GM12872 (cell line): ENCODE measurements around the gene EIF6.

Experiments
- TF ChIP-seq, protein P1 (sequence below): IDR thresholded peaks from 3 replicates; pipeline ENCODE4 v1.5.1; 2011; ENCODE audit warnings: low read depth, mild to moderate bottlenecking, low read length, moderate library complexity; ENCODE audit not compliant: insufficient read depth

Gene EIF6

GRCh38 chr20:35279533-35280174 is 4.9 kb downstream of the EIF6 start:
- TF ChIP-seq, protein P1, sequence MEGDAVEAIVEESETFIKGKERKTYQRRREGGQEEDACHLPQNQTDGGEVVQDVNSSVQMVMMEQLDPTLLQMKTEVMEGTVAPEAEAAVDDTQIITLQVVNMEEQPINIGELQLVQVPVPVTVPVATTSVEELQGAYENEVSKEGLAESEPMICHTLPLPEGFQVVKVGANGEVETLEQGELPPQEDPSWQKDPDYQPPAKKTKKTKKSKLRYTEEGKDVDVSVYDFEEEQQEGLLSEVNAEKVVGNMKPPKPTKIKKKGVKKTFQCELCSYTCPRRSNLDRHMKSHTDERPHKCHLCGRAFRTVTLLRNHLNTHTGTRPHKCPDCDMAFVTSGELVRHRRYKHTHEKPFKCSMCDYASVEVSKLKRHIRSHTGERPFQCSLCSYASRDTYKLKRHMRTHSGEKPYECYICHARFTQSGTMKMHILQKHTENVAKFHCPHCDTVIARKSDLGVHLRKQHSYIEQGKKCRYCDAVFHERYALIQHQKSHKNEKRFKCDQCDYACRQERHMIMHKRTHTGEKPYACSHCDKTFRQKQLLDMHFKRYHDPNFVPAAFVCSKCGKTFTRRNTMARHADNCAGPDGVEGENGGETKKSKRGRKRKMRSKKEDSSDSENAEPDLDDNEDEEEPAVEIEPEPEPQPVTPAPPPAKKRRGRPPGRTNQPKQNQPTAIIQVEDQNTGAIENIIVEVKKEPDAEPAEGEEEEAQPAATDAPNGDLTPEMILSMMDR: no peak

GRCh38 chr20:35279040-35279439 is 5.5 kb downstream of the EIF6 start:
- TF ChIP-seq, protein P1: no peak

- TF ChIP-seq, protein P1: peak; percentile 54
These were observed 6.8 kb downstream of the EIF6 start, which contains the start of gene MMP24OS for GRCh38 chr20:35277531-35278395. Gene MMP24OS, minus strand, starts transcription at chr20:35278122. Its CDS starts 193 bp downstream, at chr20:35277929.

- TF ChIP-seq, protein P1: no peak
These were observed 7.4 kb downstream of the EIF6 start for GRCh38 chr20:35277127-35277526.

DNA sequence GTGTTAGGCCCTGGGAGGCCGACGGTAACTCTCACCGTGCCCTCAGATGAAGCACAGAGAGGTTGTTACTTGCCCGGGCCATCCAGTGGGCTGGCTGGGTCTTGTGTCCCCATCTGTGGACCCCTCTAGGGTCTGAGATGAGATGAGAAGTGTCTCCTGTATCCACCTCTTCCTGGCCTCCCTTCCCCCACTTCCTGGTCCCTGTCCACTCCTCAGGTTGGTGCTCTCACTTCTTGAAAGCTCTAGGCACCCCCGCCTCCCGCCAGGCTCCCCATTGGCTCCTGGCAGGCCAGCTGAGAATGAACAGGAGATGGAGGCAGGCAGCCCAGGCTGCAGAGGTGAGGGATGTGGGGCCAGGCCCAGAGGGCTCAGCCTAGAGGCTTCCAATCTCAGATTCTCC is 8.2 kb downstream of the EIF6 start:
- TF ChIP-seq, protein P1: no peak

DNA sequence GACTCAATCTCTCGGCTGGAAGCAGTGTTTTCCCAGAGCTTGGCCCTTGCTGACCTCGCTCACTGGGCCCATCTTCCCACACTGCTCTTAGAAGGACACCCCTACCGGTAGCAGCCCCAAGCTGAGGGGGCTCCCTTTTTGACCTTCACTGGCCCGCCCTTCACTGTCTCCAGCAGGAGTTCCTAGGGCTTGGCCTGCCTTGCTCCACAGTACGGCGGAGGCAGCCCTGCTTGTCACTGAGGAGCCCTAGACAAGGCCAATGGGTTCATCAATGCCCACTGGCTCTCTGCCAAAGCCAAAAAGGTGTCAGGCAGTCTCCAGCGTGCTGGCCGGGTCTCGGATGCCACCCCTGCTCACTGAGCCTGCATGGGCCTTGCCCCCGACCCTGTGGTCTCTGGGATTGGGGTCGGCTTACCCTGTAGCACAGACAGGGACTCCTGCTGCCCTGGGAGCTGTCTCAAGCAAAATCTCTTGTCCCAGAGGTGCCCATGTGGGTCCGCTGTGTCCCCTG is 8.8 kb downstream of the EIF6 start:
- TF ChIP-seq, protein P1: no peak
